Measurements from ENCODE around the gene TMEM217.
"Not testable (repeated sequence)": the region's sequence is repeated elsewhere in the genome, so short reads cannot be mapped to it uniquely, and the experiment has no call there.

Gene TMEM217

GRCh38 chr6:37257634-37258404 is at the start of gene TMEM217, which contains the start of gene TBC1D22B:
Gene TMEM217, minus strand, starts transcription at chr6:37258144. Its CDS starts 39,114 bp downstream, at chr6:37219030.
Gene TBC1D22B, plus strand, starts transcription at chr6:37257772. Its CDS starts 146 bp downstream, at chr6:37257918.
- Histone ChIP-seq H3K4me2 (ENCODE audit: low read depth, low read length, poor library complexity, severe bottlenecking) (peak within 1 kb of the TSS; percentile 68), H3K79me2 (ENCODE audit: insufficient read depth, low read length) (0 out of 2 replicates have a peak, but pooled peaks cover 9% of the 10 kb centered on the region), H3K4me3 (ENCODE audit: insufficient read depth, low read length, poor library complexity, severe bottlenecking) (peak within 1 kb of the TSS; percentile 69), H3K9me3 (ENCODE audit: insufficient read depth, low read length) (no peaks in the 10 kb centered on the region), H3K27ac (ENCODE audit: low read depth, low read length) (no peak within 1 kb of the TSS), H4K20me1 (ENCODE audit: low read depth, low read length) (0 out of 2 replicates have a peak, but pooled peaks cover 2% of the 10 kb centered on the region), H3K36me3 (ENCODE audit: low read length) (no peaks in the 10 kb centered on the region), H3F3A (ENCODE audit: insufficient read depth) (peaks cover 14% of the 10 kb centered on the region; the same call in 1 of the 2 replicates), H3K27me3 (ENCODE audit: low read length) (no peaks in the 10 kb centered on the region), H3K9me2 (replicated peaks; ENCODE audit: insufficient read depth, low read length) (no peaks in the 10 kb centered on the region), H2AFZ (ENCODE audit: low read depth, low read length, severe bottlenecking) (peak within 1 kb of the TSS; percentile 87), H3K9ac (ENCODE audit: low read length) (peak within 1 kb of the TSS; percentile 74)
- TF ChIP-seq EZH2phosphoT487 (conservative IDR thresholded peaks at IDR 0.05; ENCODE audit: low read length): no peak
- no peak for TF ChIP-seq CTCF (IDR thresholded peaks at IDR 0.05; ENCODE audit: insufficient read depth, low read length, poor library complexity, severe bottlenecking)

DNA sequence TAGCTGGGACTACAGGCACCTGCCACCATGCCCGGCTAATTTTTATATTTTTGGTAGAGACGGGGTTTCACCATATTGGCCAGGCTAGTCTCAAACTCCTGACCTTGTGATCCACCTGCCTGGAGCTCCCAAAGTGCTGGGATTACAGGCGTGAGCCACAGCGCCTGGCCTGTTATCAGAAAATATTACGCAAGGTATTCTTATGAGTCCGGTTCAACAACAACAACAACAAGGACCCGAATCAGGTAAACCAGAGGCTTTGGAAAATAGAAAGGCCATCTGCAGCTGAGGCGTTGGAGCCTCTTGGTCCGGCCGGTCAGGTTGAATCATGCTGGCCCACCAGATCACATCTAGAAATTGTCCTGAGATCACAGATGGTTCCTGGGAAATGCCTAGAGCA is 49.5 kb upstream of the TMEM217 start:
- not testable (repeated sequence) for H3K4me3 ChIP-seq (ENCODE audit: insufficient read depth, low read length, poor library complexity, severe bottlenecking); H3K27me3 ChIP-seq (ENCODE audit: low read length); H3K9me2 ChIP-seq (replicated peaks; ENCODE audit: insufficient read depth, low read length); H3K36me3 ChIP-seq (ENCODE audit: low read length); H3K79me2 ChIP-seq (ENCODE audit: insufficient read depth, low read length); H4K20me1 ChIP-seq (ENCODE audit: low read depth, low read length); H3F3A ChIP-seq (ENCODE audit: insufficient read depth); H3K4me2 ChIP-seq (ENCODE audit: low read depth, low read length, poor library complexity, severe bottlenecking); H3K9ac ChIP-seq (ENCODE audit: low read length); H3K9me3 ChIP-seq (ENCODE audit: insufficient read depth, low read length); H3K27ac ChIP-seq (ENCODE audit: low read depth, low read length); H2AFZ ChIP-seq (ENCODE audit: low read depth, low read length, severe bottlenecking)

DNA sequence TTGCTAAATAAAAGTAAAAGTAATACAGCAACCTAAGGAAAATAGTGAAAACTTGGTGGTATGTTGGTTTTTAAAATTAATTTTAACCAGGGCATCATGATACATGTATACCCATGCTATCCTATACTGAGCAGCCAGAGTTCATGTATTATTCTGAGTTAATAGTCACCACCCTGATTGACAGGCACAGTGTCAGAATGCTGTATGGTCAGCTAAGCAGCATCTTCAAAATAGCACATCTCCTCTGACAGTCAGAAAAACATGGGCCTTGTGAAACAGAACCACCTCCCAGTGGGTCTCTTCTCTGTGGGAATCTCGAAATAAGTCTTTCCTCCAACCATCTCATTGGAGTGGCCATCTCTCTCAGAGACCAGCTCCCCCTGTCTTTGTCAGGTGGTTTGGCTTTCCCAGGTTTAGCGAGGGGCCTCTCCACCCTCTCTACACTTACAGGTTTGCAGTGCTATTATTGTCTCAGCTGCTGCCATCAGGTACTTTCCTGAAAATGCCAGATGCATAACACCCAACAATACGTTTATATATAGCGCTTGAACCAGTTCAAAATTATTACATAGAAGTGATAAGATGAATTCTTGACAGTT is 48.8 kb upstream of the TMEM217 start:
- Histone ChIP-seq H3K4me2 (ENCODE audit: low read depth, low read length, poor library complexity, severe bottlenecking) (no peak overlapping the region), H3K27me3 (ENCODE audit: low read length) (no peaks in the 10 kb centered on the region), H3K27ac (ENCODE audit: low read depth, low read length) (no peak overlapping the region), H2AFZ (ENCODE audit: low read depth, low read length, severe bottlenecking) (no peak overlapping the region), H3K9ac (ENCODE audit: low read length) (no peak overlapping the region), H3K4me3 (ENCODE audit: insufficient read depth, low read length, poor library complexity, severe bottlenecking) (no peak overlapping the region), H3K36me3 (ENCODE audit: low read length) (no peaks in the 10 kb centered on the region), H3K9me2 (replicated peaks; ENCODE audit: insufficient read depth, low read length) (no peaks in the 10 kb centered on the region), H3K79me2 (ENCODE audit: insufficient read depth, low read length) (no peaks in the 10 kb centered on the region), H4K20me1 (ENCODE audit: low read depth, low read length) (no peaks in the 10 kb centered on the region), H3K9me3 (ENCODE audit: insufficient read depth, low read length) (no peaks in the 10 kb centered on the region), H3F3A (ENCODE audit: insufficient read depth) (no peaks in the 10 kb centered on the region)
- TF ChIP-seq CTCF (IDR thresholded peaks at IDR 0.05; ENCODE audit: insufficient read depth, low read length, poor library complexity, severe bottlenecking) (no peak), EZH2phosphoT487 (conservative IDR thresholded peaks at IDR 0.05; ENCODE audit: low read length) (no peak)

Data from SU-DHL-6 (cell line).